Measurements from ENCODE around the gene ERBB2. TPM values are rescaled to one million over a fixed set of nuclear protein-coding genes. Genes with fewer than 3 reads are reported as not detected.

ERBB2 gene
- total RNA-seq: 32.1 and 62.3 TPM in 2 replicates

GRCh38 chr17:39699818-39700147 lies at the start of gene ERBB2:
ERBB2 (plus strand) TSS chr17:39700064; CDS start chr17:39700239, 175 bp downstream.
- Histone ChIP-seq H3K4me3 (ENCODE audit: low read depth, low read length) (peak within 1 kb of the TSS; percentile 81), H3K36me3 (ENCODE audit: control insufficient read depth, insufficient read depth, low read length) (peaks cover 1% of the 10 kb centered on the region), H3K27me3 (ENCODE audit: control insufficient read depth, insufficient read depth, low read length) (no peaks in the 10 kb centered on the region)
- no peak for TF ChIP-seq CTCF (IDR thresholded peaks at IDR 0.05; ENCODE audit: insufficient read depth, low read length, severe bottlenecking)
- peak; percentile 71 for DNase-seq (ENCODE audit: low read depth)
- no peak for FAIRE-seq

- no peak overlapping the region for H3K4me3 ChIP-seq (ENCODE audit: low read depth, low read length)
- FAIRE-seq (no peak), DNase-seq (ENCODE audit: low read depth) (no peak)
- H3K27me3 ChIP-seq (ENCODE audit: control insufficient read depth, insufficient read depth, low read length): no peaks in the 10 kb centered on the region
- no peaks in the 10 kb centered on the region for H3K36me3 ChIP-seq (ENCODE audit: control insufficient read depth, insufficient read depth, low read length)
- TF ChIP-seq CTCF (IDR thresholded peaks at IDR 0.05; ENCODE audit: insufficient read depth, low read length, severe bottlenecking): no peak
These were observed 49.7 kb upstream of the ERBB2 start for GRCh38 chr17:39650121-39650579.

- no peak for TF ChIP-seq CTCF (IDR thresholded peaks at IDR 0.05; ENCODE audit: insufficient read depth, low read length, severe bottlenecking)
- no peak overlapping the region for H3K4me3 ChIP-seq (ENCODE audit: low read depth, low read length)
- no peaks in the 10 kb centered on the region for H3K27me3 ChIP-seq (ENCODE audit: control insufficient read depth, insufficient read depth, low read length)
- DNase-seq (ENCODE audit: low read depth): no peak
- FAIRE-seq: no peak
- H3K36me3 ChIP-seq (ENCODE audit: control insufficient read depth, insufficient read depth, low read length): peaks cover 1% of the 10 kb centered on the region
These were observed 47.8 kb upstream of the ERBB2 start for GRCh38 chr17:39651923-39652586.

GRCh38 chr17:39652587-39653315 lies 47.1 kb upstream of the ERBB2 start:
- H3K4me3 ChIP-seq (ENCODE audit: low read depth, low read length): no peak overlapping the region
- FAIRE-seq (no peak), DNase-seq (ENCODE audit: low read depth) (no peak)
- H3K27me3 ChIP-seq (ENCODE audit: control insufficient read depth, insufficient read depth, low read length): no peaks in the 10 kb centered on the region
- TF ChIP-seq CTCF (IDR thresholded peaks at IDR 0.05; ENCODE audit: insufficient read depth, low read length, severe bottlenecking): no peak
- H3K36me3 ChIP-seq (ENCODE audit: control insufficient read depth, insufficient read depth, low read length): peaks cover 1% of the 10 kb centered on the region

GRCh38 chr17:39653316-39653661 lies 46.6 kb upstream of the ERBB2 start:
- Histone ChIP-seq H3K27me3 (ENCODE audit: control insufficient read depth, insufficient read depth, low read length) (no peaks in the 10 kb centered on the region), H3K4me3 (ENCODE audit: low read depth, low read length) (no peak overlapping the region), H3K36me3 (ENCODE audit: control insufficient read depth, insufficient read depth, low read length) (peaks cover 2% of the 10 kb centered on the region)
- TF ChIP-seq CTCF (IDR thresholded peaks at IDR 0.05; ENCODE audit: insufficient read depth, low read length, severe bottlenecking): no peak
- FAIRE-seq: no peak
- no peak for DNase-seq (ENCODE audit: low read depth)

Measured in bronchial epithelial cell (primary cell).